Measurements from ENCODE around the gene SH3TC1.

The SH3TC1 gene

GRCh38 chr4:8247047-8247930 lies 48.2 kb downstream of the SH3TC1 start:
- DNase-seq, result no peak

- no peak for DNase-seq
Measured at GRCh38 chr4:8248091-8248490, 49.0 kb downstream of the SH3TC1 start.

GRCh38 chr4:8250227-8250626 lies 51.1 kb downstream of the SH3TC1 start:
- no peak for DNase-seq

GRCh38 chr4:8250637-8251036 lies 51.5 kb downstream of the SH3TC1 start:
- no peak for DNase-seq

- DNase-seq, result no peak
Measured at GRCh38 chr4:8251110-8251883, 52.2 kb downstream of the SH3TC1 start.

- DNase-seq, result no peak
Measured at GRCh38 chr4:8252301-8253173, 53.4 kb downstream of the SH3TC1 start.

GRCh38 chr4:8254076-8254475 lies 55.0 kb downstream of the SH3TC1 start:
- DNase-seq, result no peak

GRCh38 chr4:8255698-8256441 lies 56.8 kb downstream of the SH3TC1 start:
- no peak for DNase-seq

GRCh38 chr4:8257854-8258253 lies 58.8 kb downstream of the SH3TC1 start:
- no peak for DNase-seq

- DNase-seq, result no peak
Measured at GRCh38 chr4:8258552-8259212, 59.6 kb downstream of the SH3TC1 start.

- DNase-seq, result no peak
Measured at GRCh38 chr4:8259743-8260430, 60.8 kb downstream of the SH3TC1 start.

- DNase-seq, result no peak
Measured at GRCh38 chr4:8260656-8261111, 61.6 kb downstream of the SH3TC1 start.

- no peak for DNase-seq
Measured at GRCh38 chr4:8261851-8262535, 62.9 kb downstream of the SH3TC1 start.

GRCh38 chr4:8262637-8263322 lies 63.7 kb downstream of the SH3TC1 start:
- no peak for DNase-seq

GRCh38 chr4:8263397-8263796 lies 64.3 kb downstream of the SH3TC1 start:
- no peak for DNase-seq

- no peak for DNase-seq
Measured at GRCh38 chr4:8264106-8264505, 65.0 kb downstream of the SH3TC1 start.

GRCh38 chr4:8265171-8265929 lies 66.3 kb downstream of the SH3TC1 start:
- DNase-seq, result no peak

GRCh38 chr4:8266088-8266487 lies 67.0 kb downstream of the SH3TC1 start:
- DNase-seq, result no peak

GRCh38 chr4:8266508-8266907 lies 67.4 kb downstream of the SH3TC1 start:
- no peak for DNase-seq
